Measurements from ENCODE around the gene FARP1. TPM values are rescaled to one million over a fixed set of nuclear protein-coding genes. Genes with fewer than 3 reads are reported as not detected.

Gene FARP1
- total and polyA plus RNA-seq, 2 of the 8 experiments (the other 6 are each of a cell fraction or from before 2014, with no cell fraction given): 24.7 to 104 TPM

DNA sequence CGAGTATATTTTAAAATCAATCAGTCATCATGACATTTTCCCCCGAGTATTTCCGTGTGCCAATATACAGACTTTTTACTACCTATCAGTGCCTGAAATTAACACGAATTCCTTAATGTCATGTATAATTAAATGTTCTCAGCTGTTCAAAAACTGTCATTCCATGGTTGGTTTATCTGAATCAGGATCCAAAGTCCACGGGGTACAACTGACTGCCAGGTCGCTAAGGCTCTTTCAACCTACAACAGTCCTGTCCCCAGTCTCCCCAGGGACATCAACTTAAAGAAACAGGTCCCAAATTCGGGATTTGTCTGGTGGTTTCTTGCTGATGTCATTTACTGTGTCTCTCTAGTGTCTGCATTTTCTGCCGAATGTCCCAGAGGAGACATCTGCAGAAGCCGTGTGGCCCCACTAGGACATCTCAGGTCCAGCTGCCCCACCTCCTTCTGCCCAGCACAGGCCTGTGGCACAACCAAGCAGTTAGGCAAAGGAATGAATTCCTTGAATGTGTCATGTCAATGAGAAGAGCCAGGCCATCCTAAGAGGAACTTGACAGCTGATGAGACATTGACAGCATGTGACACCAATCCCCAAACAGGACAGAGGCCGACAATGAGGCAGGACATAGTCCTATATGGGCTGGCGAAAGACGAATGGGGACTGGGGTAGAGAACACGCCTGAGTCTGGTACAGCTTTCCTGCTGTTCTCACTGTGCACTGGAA, 324.5 kb downstream of the FARP1 start:
- H4K91ac ChIP-seq (replicated peaks; ENCODE audit: insufficient read length, low read length): no peak overlapping the region
- H3K18ac ChIP-seq (ENCODE audit: extremely low read depth, low read length): no peak overlapping the region
- no peak overlapping the region for H2AFZ ChIP-seq (ENCODE audit: low read length)
- 90% methylated on average over 13 of the region's 13 CpGs; no CpG with 5 or more reads in 1 of the 2 experiments for WGBS, 2 experiments (ENCODE audit: extremely low coverage in 1 of 2, insufficient coverage in 1 of 2, insufficient read length in 1 of 2, insufficient replicate concordance in 2 of 2, low coverage in 1 of 2, low lambda C conversion rate in 2 of 2, missing lambda C conversion rate in 1 of 2)
- peaks cover 3 to 28% (median 16%) of the 10 kb centered on the region in 4 experiments; a peak in 7 of 8 replicates for H3K36me3 ChIP-seq (ENCODE audit: control insufficient read depth in 2 of 4, insufficient read depth in 4 of 4, low read length in 3 of 4)
- H2BK5ac ChIP-seq (ENCODE audit: low read depth, low read length): no peak overlapping the region
- H3K14ac ChIP-seq (ENCODE audit: insufficient read length): no peak overlapping the region
- H3K9ac ChIP-seq (replicated peaks in 1 of 4; ENCODE audit: extremely low read depth in 1 of 4, low read depth in 3 of 4, low read length in 3 of 4): no peak overlapping the region
- no peak overlapping the region for H3K23ac ChIP-seq (ENCODE audit: insufficient read length)
- no peak overlapping the region for H4K8ac ChIP-seq (ENCODE audit: extremely low read depth, insufficient read depth, low read length)
- FAIRE-seq (no peak), DNase-seq (ENCODE audit: low read depth in 1 of 2, low spot score in 2 of 2) (no peak)
- H2BK12ac ChIP-seq (ENCODE audit: low read depth, low read length): no peak overlapping the region
- H3K4me2 ChIP-seq (ENCODE audit: insufficient read depth in 1 of 2, low read depth in 2 of 2, low read length in 2 of 2): no peak overlapping the region
- H4K20me1 ChIP-seq (replicated peaks in 1 of 2; ENCODE audit: control insufficient read depth in 1 of 2, insufficient read depth in 2 of 2, low read length in 2 of 2): peaks cover 2 to 19% of the 10 kb centered on the region in 2 experiments
- no peaks in the 10 kb centered on the region for H3K9me3 ChIP-seq (ENCODE audit: insufficient read depth in 2 of 2, low read depth in 1 of 2, low read length in 1 of 2)
- peaks cover 0 to 3% (median 1%) of the 10 kb centered on the region in 4 experiments; a peak in 2 of 7 replicates for H3K4me1 ChIP-seq (replicated peaks in 1 of 4; ENCODE audit: control insufficient read depth in 3 of 4, insufficient read depth in 4 of 4, low read length in 3 of 4)
- no peak overlapping the region for H2AK5ac ChIP-seq (ENCODE audit: low read depth, low read length)
- no peak overlapping the region for H3K4me3 ChIP-seq (ENCODE audit: extremely low read depth in 1 of 4, insufficient read depth in 2 of 4, low read depth in 3 of 4, low read length in 4 of 4)
- H2BK20ac ChIP-seq (ENCODE audit: low read length): no peak overlapping the region
- no peak overlapping the region for H3K27ac ChIP-seq (ENCODE audit: low read depth, low read length)
- H3K79me1 ChIP-seq (ENCODE audit: low read depth, low read length): peaks cover 21% of the 10 kb centered on the region
- no peak overlapping the region for H2BK120ac ChIP-seq (replicated peaks; ENCODE audit: low read depth, low read length)
- H2BK15ac ChIP-seq (ENCODE audit: low read length): no peak overlapping the region
- POLR2A ChIA-PET (ENCODE audit: partially characterized antibody): interaction anchor here (1.4 kb wide), 1 partner anchor 16 kb away, joined by 5 read pairs; no protein-coding TSS in a partner anchor
- no peak overlapping the region for H3K4ac ChIP-seq (replicated peaks; ENCODE audit: insufficient read length, low read depth, low read length)
- H3K56ac ChIP-seq (replicated peaks; ENCODE audit: insufficient read length, low read depth, low read length): no peak overlapping the region
- H3K27me3 ChIP-seq (replicated peaks in 1 of 4; ENCODE audit: control insufficient read depth in 3 of 4, extremely low read depth in 1 of 4, insufficient read depth in 3 of 4, low read length in 3 of 4): no peaks in the 10 kb centered on the region
- no peak overlapping the region for H4K5ac ChIP-seq (ENCODE audit: insufficient read length, low read depth, low read length)
- CTCF ChIA-PET (ENCODE audit: partially characterized antibody): interaction anchor here (0.6 to 9.6 kb wide), 41 partner anchors 10 to 1280 kb away, joined by 3 to 115 read pairs (median 4); no protein-coding TSS in a partner anchor
- no peak for TF ChIP-seq SAP30 (IDR thresholded peaks at IDR 0.05; ENCODE audit: insufficient read depth, insufficient replicate concordance, low read length)
- no peak for TF ChIP-seq EGR1 (IDR thresholded peaks at IDR 0.05; ENCODE audit: borderline replicate concordance, low read depth, low read length)
- no peak for TF ChIP-seq ZNF274 (IDR thresholded peaks at IDR 0.05; ENCODE audit: borderline replicate concordance, extremely low read depth, low read length)
- no peak for TF ChIP-seq CHD2 (IDR thresholded peaks at IDR 0.05; ENCODE audit: low read length)
- TF ChIP-seq, protein P1, sequence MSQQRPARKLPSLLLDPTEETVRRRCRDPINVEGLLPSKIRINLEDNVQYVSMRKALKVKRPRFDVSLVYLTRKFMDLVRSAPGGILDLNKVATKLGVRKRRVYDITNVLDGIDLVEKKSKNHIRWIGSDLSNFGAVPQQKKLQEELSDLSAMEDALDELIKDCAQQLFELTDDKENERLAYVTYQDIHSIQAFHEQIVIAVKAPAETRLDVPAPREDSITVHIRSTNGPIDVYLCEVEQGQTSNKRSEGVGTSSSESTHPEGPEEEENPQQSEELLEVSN (IDR thresholded peaks at IDR 0.05): no peak
- no peak for TF ChIP-seq CEBPB (IDR thresholded peaks at IDR 0.05; ENCODE audit: low read depth, low read length)
- peaks cover 0 to 39% of the 10 kb centered on the region in 2 experiments; a peak in 2 of 4 replicates for H3K79me2 ChIP-seq (ENCODE audit: control insufficient read depth in 1 of 2, insufficient read depth in 2 of 2, low read length in 2 of 2)
- no peaks in the 10 kb centered on the region for H3K23me2 ChIP-seq (ENCODE audit: low read depth, low read length)

Measured in H1 (cell line).